PC-9 (cell line): ENCODE measurements around the gene S1PR4. TPM values are rescaled to one million over a fixed set of nuclear protein-coding genes. Genes with fewer than 3 reads are reported as not detected.

ENCODE experiments used
- BruUV-seq: library from RNA; stranded (reverse); fragments of 400-500 nt; replicated peaks from 2 replicates; lab custom pipeline; 2021; lab: Mats Ljungman, UMichigan
- CTCF ChIA-PET: fragments of 300-600 bp; sonication (Branson Sonifier 250); formaldehyde crosslinking; loops from one replicate; lab custom pipeline; 2022; ENCODE audit warnings: antibody characterized with exemption; lab: Charles Lee
- POLR2A ChIA-PET: fragments of 300-600 bp; sonication (Branson Sonifier 250); formaldehyde crosslinking; loops from one replicate; lab custom pipeline; 2022; ENCODE audit warnings: antibody characterized with exemption; ENCODE audit not compliant: unreplicated experiment; lab: Charles Lee
- DNase-seq, 2 experiments: peaks; one replicate each; pipeline versions ENCODE4 v3.0.0 to v3.0.0-alpha.2; 2015 to 2022; ENCODE audit warnings: mixed read lengths in 1 of 2
- H2AFZ ChIP-seq: fragments of 200-600 bp; sonication (generic); 2 replicates; pipeline ENCODE4 v1.8.1; 2017; ENCODE audit warnings: antibody characterized with exemption
- H3F3A ChIP-seq: fragments of 200-600 bp; sonication (generic); 2 replicates; pipeline ENCODE4 v1.8.1; 2017; ENCODE audit warnings: antibody characterized with exemption, mild to moderate bottlenecking, low read depth; ENCODE audit not compliant: insufficient read depth
- H3K27ac ChIP-seq: fragments of 200-600 bp; sonication (generic); 2 replicates; pipeline ENCODE4 v1.6.1; 2016; ENCODE audit warnings: mixed run types
- H3K27me3 ChIP-seq: fragments of 200-600 bp; sonication (generic); 2 replicates; pipeline ENCODE4 v1.6.1; 2016; ENCODE audit warnings: low read depth, mixed run types; ENCODE audit not compliant: insufficient read depth
- H3K36me3 ChIP-seq: fragments of 200-600 bp; sonication (generic); 2 replicates; pipeline ENCODE4 v1.6.1; 2016; ENCODE audit warnings: low read depth, mixed run types
- H3K4me1 ChIP-seq: fragments of 200-600 bp; sonication (generic); replicated peaks from 2 replicates; pipeline ENCODE4 v1.6.1; 2016; ENCODE audit warnings: mixed run types; ENCODE audit not compliant: insufficient read depth
- H3K4me2 ChIP-seq: fragments of 200-600 bp; sonication (generic); 2 replicates; pipeline ENCODE4 v1.6.1; 2017; ENCODE audit warnings: mixed run types
- H3K4me3 ChIP-seq: fragments of 200-600 bp; sonication (generic); 2 replicates; pipeline ENCODE4 v1.6.1; 2016; ENCODE audit warnings: mixed run types
- H3K79me2 ChIP-seq: fragments of 200-600 bp; sonication (generic); 2 replicates; pipeline ENCODE4 v1.6.1; 2017; ENCODE audit warnings: low read depth, mixed run types
- H3K9me2 ChIP-seq: fragments of 200-600 bp; sonication (generic); 2 replicates; pipeline ENCODE4 v1.8.1; 2017; ENCODE audit warnings: mild to moderate bottlenecking; ENCODE audit not compliant: insufficient read depth
- H3K9me3 ChIP-seq: fragments of 200-600 bp; sonication (generic); 2 replicates; pipeline ENCODE4 v1.8.1; 2016; ENCODE audit warnings: low read depth; ENCODE audit not compliant: insufficient read depth
- H4K20me1 ChIP-seq: fragments of 200-600 bp; sonication (generic); 2 replicates; pipeline ENCODE4 v1.8.1; 2017; ENCODE audit not compliant: insufficient read depth
- CTCF ChIP-seq: fragments of 200-600 bp; sonication (generic); conservative IDR thresholded peaks from 2 replicates; pipeline ENCODE4 v1.6.1; 2017; ENCODE audit warnings: mixed run types, antibody characterized with exemption, mild to moderate bottlenecking, moderate library complexity
- EZH2 ChIP-seq: fragments of 200-600 bp; sonication (generic); IDR thresholded peaks from 2 replicates; pipeline ENCODE4 v1.8.0; 2017; ENCODE audit warnings: antibody characterized with exemption, low read depth
- intact Hi-C: fragments of 100-400 bp; cut with micrococcal nuclease; formaldehyde crosslinking; loops from one replicate; pipeline ENCODE4 v1.10.0; 2022; ENCODE audit not compliant: unreplicated experiment
- total RNA-seq: library from RNA; stranded (reverse); gene quantifications from 2 replicates; pipeline ENCODE4 v1.2.3, GENCODE V29; 2021

Gene S1PR4
- total RNA-seq, 1 experiment from 2014 or later, result 0.37 TPM

DNA sequence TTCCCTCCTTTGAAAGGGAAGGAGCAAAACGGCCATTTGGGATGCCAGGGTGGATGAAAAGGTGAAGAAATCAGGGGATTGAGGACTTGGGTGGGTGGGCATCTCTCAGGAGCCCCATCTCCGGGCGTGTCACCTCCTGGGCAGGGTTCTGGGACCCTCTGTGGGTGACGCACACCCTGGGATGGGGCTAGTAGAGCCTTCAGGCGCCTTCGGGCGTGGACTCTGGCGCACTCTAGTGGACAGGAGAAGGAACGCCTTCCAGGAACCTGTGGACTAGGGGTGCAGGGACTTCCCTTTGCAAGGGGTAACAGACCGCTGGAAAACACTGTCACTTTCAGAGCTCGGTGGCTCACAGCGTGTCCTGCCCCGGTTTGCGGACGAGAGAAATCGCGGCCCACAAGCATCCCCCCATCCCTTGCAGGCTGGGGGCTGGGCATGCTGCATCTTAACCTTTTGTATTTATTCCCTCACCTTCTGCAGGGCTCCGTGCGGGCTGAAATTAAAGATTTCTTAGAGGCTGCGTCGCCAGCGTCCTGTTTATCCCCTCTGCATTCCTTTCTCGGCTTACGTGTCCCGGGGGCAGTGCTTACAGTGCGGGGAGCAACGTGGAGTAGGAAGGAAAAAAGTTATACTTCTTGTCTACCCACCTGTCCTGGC, 15.2 kb upstream of the S1PR4 start:
- Histone ChIP-seq H3K4me1 (peaks cover 9% of the 10 kb centered on the region), H3K9me2 (no peaks in the 10 kb centered on the region), H3K9me3 (no peaks in the 10 kb centered on the region), H3K27me3 (no peaks in the 10 kb centered on the region), H4K20me1 (no peaks in the 10 kb centered on the region), H3K4me2 (no peak overlapping the region), H2AFZ (no peak overlapping the region), H3K36me3 (no peaks in the 10 kb centered on the region), H3K4me3 (no peak overlapping the region), H3F3A (peaks cover 7% of the 10 kb centered on the region; the same call in 1 of the 2 replicates), H3K27ac (no peak overlapping the region), H3K79me2 (no peaks in the 10 kb centered on the region)
- CTCF ChIA-PET, result no interaction called here
- TF ChIP-seq CTCF, result peak; percentile 87
- TF ChIP-seq EZH2, result no peak
- intact Hi-C loops, result loop anchor here (1.0 to 2.0 kb wide), 2 partner anchors 35 to 212 kb away; no protein-coding TSS in a partner anchor
- no TSS peak for BruUV-seq
- peak in 1 of 2 experiments; percentile 24 for DNase-seq
- POLR2A ChIA-PET, result no interaction called here

DNA sequence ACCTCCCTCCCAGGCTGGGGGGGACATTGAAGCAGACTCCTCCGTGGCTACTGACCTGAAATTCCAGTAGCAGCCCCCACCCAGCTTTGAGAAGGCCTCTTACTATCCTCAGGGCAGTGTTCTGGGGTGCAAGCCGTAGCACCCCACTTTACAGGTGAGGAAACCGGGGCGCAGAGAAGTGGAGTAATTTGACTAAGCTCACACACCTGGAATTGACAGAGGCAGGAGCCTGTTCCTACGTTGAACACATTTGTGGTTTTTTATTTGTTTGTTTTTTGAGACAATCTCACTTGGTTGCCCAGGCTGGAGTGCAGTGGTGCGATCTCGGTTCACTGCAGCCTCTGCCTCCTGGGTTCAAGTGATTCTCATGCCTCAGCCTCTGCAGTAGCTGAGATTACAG, 14.6 kb upstream of the S1PR4 start:
- Histone ChIP-seq H3K4me2 (no peak overlapping the region), H3K4me1 (peaks cover 9% of the 10 kb centered on the region), H3K27ac (no peak overlapping the region), H2AFZ (no peak overlapping the region), H4K20me1 (no peaks in the 10 kb centered on the region), H3K4me3 (no peak overlapping the region), H3K79me2 (no peaks in the 10 kb centered on the region), H3K9me3 (no peaks in the 10 kb centered on the region), H3F3A (peaks cover 7% of the 10 kb centered on the region; the same call in 1 of the 2 replicates), H3K9me2 (no peaks in the 10 kb centered on the region), H3K27me3 (no peaks in the 10 kb centered on the region), H3K36me3 (no peaks in the 10 kb centered on the region)
- no peak for DNase-seq
- BruUV-seq, result no TSS peak
- intact Hi-C loops, result loop anchor here (1.0 to 2.0 kb wide), 2 partner anchors 35 to 213 kb away; no protein-coding TSS in a partner anchor
- TF ChIP-seq EZH2 (no peak), CTCF (no peak)
- ChIA-PET POLR2A (no interaction called here), CTCF (no interaction called here)

DNA sequence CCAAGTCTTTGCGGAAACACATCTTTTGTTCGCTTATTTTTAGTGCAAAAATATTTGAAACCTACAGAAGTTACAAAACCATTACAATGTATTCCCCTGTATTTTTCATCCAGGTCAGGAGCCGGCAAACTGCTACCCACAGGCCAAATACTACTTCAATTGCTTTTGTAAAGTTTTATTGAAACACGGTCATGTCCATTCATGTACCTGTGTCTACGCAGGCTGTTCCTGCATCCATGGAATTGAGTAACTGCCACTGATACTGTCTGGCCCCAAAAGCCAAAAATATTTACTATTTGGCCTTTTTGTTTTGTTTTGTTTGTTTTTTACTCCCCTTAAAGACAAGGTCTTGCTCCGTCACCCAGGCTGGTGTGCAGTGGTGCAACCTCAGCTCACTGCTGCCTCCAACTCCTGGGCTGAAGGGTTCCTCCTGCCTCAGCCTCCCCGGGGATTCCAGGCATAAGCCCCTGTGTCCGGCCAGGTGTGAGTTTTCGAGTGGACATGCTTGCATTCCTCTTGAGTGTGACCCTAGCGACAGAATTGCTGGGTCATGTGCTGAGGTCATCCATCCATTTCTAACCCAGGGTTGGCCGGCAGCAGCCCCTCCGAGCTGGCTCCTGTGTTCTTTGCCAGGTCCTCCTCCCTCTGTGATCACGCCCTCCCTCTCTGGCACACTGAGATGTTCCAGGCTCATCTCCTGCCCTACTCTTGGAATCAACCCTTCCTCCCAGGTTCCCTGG, 10.9 kb upstream of the S1PR4 start:
- H3K9me3 ChIP-seq, result no peaks in the 10 kb centered on the region
- no TSS peak for BruUV-seq
- no peak overlapping the region for H3K4me3 ChIP-seq
- H3K27ac ChIP-seq, result no peak overlapping the region
- TF ChIP-seq EZH2 (no peak), CTCF (no peak)
- intact Hi-C loops, result no loop called here
- H3K9me2 ChIP-seq, result no peaks in the 10 kb centered on the region
- H3K36me3 ChIP-seq, result no peaks in the 10 kb centered on the region
- no peaks in the 10 kb centered on the region for H3K79me2 ChIP-seq
- CTCF ChIA-PET, result no interaction called here
- H3K4me2 ChIP-seq, result no peak overlapping the region
- H3F3A ChIP-seq, result no peaks in the 10 kb centered on the region
- H3K27me3 ChIP-seq, result no peaks in the 10 kb centered on the region
- POLR2A ChIA-PET, result interaction anchor here (0.7 kb wide), 1 partner anchor 1152 kb away, joined by 3 read pairs; no protein-coding TSS in a partner anchor
- DNase-seq, result no peak
- no peak overlapping the region for H2AFZ ChIP-seq
- no peaks in the 10 kb centered on the region for H3K4me1 ChIP-seq
- no peaks in the 10 kb centered on the region for H4K20me1 ChIP-seq
